Left lung (tissue), 10 donors: ENCODE results near the gene CACNA1D. TPM values are rescaled to one million over a fixed set of nuclear protein-coding genes. Genes with fewer than 3 reads are reported as not detected.

Experiments
- ATAC-seq: fragments of 200-7000 bp; cut with Tn5 transposase; one replicate; pipeline ENCODE4 v1.9.1; 2020; ENCODE audit warnings: moderate library complexity
- DNase-seq, 4 donors: peaks; one replicate each; pipeline ENCODE4 v3.0.0-alpha.2; 2013 to 2020
- H3K27ac ChIP-seq, 2 donors: fragments of 200-600 bp; sonication (generic) in 1 of 2; one replicate each; pipeline versions ENCODE4 v1.5.0 to v1.8.0; 2020 to 2021
- H3K27me3 ChIP-seq, 2 donors: fragments of 200-600 bp; sonication (generic) in 1 of 2; one replicate each; pipeline versions ENCODE4 v1.5.0 to v1.8.0; 2020 to 2021
- H3K36me3 ChIP-seq, 2 donors: fragments of 200-600 bp; sonication (generic) in 1 of 2; one replicate each; pipeline versions ENCODE4 v1.5.0 to v1.8.0; 2020 to 2021
- H3K4me1 ChIP-seq, 2 donors: fragments of 200-600 bp; one replicate each; pipeline ENCODE4 v1.8.0; 2021
- H3K4me3 ChIP-seq, 2 donors: fragments of 200-600 bp; sonication (generic) in 1 of 2; one replicate each; pipeline versions ENCODE4 v1.5.0 to v1.8.0; 2020 to 2021; ENCODE audit warnings: mild to moderate bottlenecking in 1 of 2
- H3K9me3 ChIP-seq, 2 donors: fragments of 200-600 bp; sonication (generic) in 1 of 2; one replicate each; pipeline versions ENCODE4 v1.5.0 to v1.8.0; 2020 to 2021
- intact Hi-C, 2 donors: fragments of 100-400 bp; cut with DNase I; formaldehyde crosslinking; loops; one replicate each; pipeline versions ENCODE4 v1.11.2 to v1.14.2; 2022
- polyA plus RNA-seq, 6 donors: library from polyadenylated mRNA; unstranded; fragments of 120-200 nt; gene quantifications; one replicate each; pipeline ENCODE4 v1.2.1, GENCODE V29; 2013; ENCODE audit not compliant: insufficient read length in 6 of 6
- total RNA-seq, 2 donors: library from RNA; stranded (reverse); fragmentation: NEBNext Ultra II Directional; extraction: Animal tissue kit (Norgen Biotek cat#: 25700); gene quantifications; one replicate each; pipeline ENCODE4 v1.2.1, GENCODE V29; 2021
- TF ChIP-seq, protein P1 (sequence below), 2 donors: fragments of 200-600 bp; sonication (generic) in 1 of 2; IDR thresholded peaks; one replicate each; pipeline versions ENCODE4 v1.5.0 to v1.8.0; 2021; ENCODE audit warnings: antibody characterized with exemption in 2 of 2
- donor health status: DM: no; HTN: yes; CAD: no.
- donor health status: DM: no; HTN: no; CAD: no.

Gene CACNA1D
- total and polyA plus RNA-seq, 8 donors, result 32.6 to 78.2 (median 56.2) TPM

DNA sequence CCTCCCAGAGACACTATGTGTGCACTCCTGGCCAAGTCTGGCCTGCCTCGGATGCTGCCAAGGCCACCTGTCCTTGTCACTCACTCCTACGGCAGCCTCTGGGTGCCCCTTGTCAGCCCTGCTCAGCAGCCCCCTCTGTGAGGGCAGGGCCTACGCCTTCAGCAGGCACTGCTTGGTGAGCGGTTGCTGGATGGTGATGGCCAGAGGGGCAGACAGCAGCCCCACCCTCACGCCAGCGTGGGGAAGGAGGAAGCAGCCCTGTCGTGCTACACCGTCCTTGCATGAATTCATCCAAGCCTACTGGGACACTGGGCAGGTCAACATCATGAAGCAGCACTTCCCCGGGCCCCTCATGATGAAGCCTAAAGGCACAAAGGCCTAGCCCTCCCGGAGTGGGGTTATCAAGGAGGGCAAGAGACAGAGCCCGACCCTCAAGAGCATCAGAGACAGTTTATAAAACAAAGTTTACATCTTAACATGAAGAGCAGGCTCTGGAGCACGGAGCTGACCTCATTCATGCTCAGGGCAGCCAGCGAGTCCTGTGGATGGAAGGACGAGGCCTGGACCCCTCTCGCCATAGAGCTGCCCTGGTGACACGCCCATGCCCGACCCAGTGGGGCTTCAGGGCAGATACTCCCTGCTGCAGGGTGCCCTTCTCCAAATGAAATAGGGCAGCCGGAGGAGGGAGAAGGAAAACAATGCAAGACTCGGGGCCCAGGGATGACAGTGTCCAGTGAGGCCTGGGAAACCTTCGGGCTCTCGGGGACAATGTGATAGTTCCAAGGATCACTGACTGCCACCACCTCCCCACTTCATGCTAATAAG lies 326.6 kb downstream of the CACNA1D start:
- DNase-seq (no peak), ATAC-seq (no peak)
- H3K27ac ChIP-seq, result no peak overlapping the region
- TF ChIP-seq, protein P1, sequence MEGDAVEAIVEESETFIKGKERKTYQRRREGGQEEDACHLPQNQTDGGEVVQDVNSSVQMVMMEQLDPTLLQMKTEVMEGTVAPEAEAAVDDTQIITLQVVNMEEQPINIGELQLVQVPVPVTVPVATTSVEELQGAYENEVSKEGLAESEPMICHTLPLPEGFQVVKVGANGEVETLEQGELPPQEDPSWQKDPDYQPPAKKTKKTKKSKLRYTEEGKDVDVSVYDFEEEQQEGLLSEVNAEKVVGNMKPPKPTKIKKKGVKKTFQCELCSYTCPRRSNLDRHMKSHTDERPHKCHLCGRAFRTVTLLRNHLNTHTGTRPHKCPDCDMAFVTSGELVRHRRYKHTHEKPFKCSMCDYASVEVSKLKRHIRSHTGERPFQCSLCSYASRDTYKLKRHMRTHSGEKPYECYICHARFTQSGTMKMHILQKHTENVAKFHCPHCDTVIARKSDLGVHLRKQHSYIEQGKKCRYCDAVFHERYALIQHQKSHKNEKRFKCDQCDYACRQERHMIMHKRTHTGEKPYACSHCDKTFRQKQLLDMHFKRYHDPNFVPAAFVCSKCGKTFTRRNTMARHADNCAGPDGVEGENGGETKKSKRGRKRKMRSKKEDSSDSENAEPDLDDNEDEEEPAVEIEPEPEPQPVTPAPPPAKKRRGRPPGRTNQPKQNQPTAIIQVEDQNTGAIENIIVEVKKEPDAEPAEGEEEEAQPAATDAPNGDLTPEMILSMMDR (IDR thresholded peaks at IDR 0.05), result no peak
- no peak overlapping the region for H3K4me3 ChIP-seq
- no peaks in the 10 kb centered on the region for H3K27me3 ChIP-seq
- H3K4me1 ChIP-seq, result no peaks in the 10 kb centered on the region
- intact Hi-C loops, result no loop called here
- peaks cover 0 to 45% of the 10 kb centered on the region in 2 donors for H3K36me3 ChIP-seq
- H3K9me3 ChIP-seq, result no peaks in the 10 kb centered on the region

DNA sequence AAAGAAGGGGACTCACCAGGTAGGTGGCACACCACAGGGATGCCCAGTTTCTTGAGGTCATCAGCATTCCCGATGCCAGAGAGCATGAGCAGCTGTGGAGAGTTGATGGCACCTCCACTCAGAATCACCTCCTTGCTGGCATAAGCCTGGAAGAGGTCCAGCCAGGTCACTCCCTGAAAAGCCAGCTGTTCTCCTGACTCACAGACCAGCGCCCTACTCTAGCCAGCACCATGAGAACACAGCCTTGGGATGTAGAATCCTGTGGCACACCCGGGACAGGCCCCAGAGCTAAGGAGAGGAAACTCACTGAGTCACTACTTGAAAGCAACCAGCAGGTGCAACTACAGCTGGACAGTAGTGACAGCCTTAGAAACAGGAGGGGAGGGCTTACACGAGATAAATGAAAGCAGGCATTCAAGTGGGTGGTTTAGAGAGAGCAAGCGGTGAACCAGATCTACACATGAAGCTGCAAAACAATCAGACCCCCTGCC lies 327.3 kb downstream of the CACNA1D start:
- H3K9me3 ChIP-seq, result no peaks in the 10 kb centered on the region
- no peak for DNase-seq
- H3K4me1 ChIP-seq, result no peaks in the 10 kb centered on the region
- H3K4me3 ChIP-seq, result no peak overlapping the region
- intact Hi-C loops, result no loop called here
- TF ChIP-seq, protein P1 (IDR thresholded peaks at IDR 0.05), result no peak
- H3K27ac ChIP-seq, result no peak overlapping the region
- H3K27me3 ChIP-seq, result no peaks in the 10 kb centered on the region
- ATAC-seq, result peak; percentile 57
- H3K36me3 ChIP-seq, result peaks cover 0 to 45% of the 10 kb centered on the region in 2 donors

DNA sequence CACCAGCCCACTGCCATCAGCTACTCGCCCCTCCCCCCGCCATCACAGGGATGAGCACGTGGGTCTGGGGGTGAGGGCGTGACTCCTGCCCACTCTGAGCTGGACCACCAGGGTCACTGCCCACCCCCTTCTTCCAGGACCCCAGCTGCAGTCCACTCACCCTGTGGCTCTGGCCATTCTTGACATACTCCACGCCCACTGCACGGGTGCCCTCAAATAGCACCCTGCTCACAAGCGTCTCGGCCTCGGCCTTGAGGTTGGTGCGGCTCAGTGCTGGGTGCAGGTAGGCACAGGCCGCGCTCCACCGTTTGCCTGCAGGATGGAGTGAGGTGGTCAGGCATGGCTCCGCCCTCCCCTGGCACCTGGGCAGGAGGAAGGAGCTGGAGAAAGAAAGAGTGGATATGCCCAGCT lies 327.9 kb downstream of the CACNA1D start:
- Histone ChIP-seq H3K4me1 (no peaks in the 10 kb centered on the region), H3K36me3 (peaks cover 0 to 42% of the 10 kb centered on the region in 2 donors), H3K27me3 (no peaks in the 10 kb centered on the region), H3K9me3 (no peaks in the 10 kb centered on the region), H3K4me3 (no peak overlapping the region), H3K27ac (no peak overlapping the region)
- DNase-seq, result no peak
- intact Hi-C loops, result no loop called here
- no peak for ATAC-seq
- TF ChIP-seq, protein P1 (IDR thresholded peaks at IDR 0.05), result no peak

DNA sequence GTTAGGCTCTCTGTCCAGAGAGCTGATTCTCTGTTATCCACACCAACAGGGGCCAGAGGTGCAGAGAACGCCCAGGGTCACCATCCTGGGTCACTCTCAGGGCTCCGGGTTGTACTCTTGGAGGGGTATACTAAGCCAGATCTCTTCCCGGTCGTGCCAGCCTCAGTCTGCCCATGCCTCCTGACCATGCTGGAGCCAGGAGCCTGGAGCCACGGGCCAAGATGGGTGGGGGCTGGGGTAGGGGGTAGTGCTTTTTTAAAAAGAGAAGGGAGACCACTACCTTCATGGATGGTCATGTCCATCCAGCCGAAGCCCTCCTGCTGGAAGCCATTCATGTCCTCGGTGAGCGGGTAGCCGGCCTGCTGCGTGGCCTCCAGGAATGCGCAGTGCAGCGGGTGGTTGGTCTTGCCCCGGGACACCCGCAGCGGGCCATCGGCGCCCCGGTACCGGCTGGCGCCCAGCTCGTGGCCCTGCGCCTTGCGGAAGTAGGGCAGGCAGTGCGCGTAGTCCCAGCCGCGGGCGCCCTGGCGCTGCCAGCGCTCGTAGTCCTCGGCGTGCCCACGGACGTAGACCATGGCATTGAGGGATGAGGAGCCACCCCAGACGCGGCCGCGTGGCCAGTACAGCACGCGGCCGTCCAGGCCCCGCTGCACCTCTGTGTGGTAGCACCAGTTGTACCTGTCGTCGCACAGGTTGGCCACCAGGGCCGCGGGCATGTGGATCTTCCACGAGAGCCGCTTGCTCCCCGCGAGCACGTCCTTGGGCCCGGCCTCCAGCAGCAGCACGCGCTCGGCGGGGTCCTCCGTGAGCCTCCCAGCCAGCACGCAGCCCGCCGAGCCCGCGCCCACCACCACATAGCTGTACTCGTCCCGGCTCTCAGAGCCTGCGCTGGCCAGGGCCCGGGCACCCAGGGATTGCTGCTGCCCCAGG lies 328.9 kb downstream of the CACNA1D start:
- Histone ChIP-seq H3K36me3 (peaks cover 0 to 35% of the 10 kb centered on the region in 2 donors), H3K4me1 (no peaks in the 10 kb centered on the region), H3K27ac (no peak overlapping the region), H3K27me3 (no peaks in the 10 kb centered on the region), H3K9me3 (no peaks in the 10 kb centered on the region), H3K4me3 (no peak overlapping the region)
- TF ChIP-seq, protein P1 (IDR thresholded peaks at IDR 0.05), result no peak
- DNase-seq (no peak), ATAC-seq (no peak)
- intact Hi-C loops, result no loop called here
